Measurements from ENCODE around the gene SHC2.
"Not testable (repeated sequence)": the region's sequence is repeated elsewhere in the genome, so short reads cannot be mapped to it uniquely, and the experiment has no call there.

SHC2 gene

GRCh38 chr19:386632-387301 lies 74.1 kb downstream of the SHC2 start:
- DNase-seq: not testable (repeated sequence)

GRCh38 chr19:386189-386588 lies 74.6 kb downstream of the SHC2 start:
- DNase-seq: not testable (repeated sequence)

GRCh38 chr19:384799-385169 lies 76.0 kb downstream of the SHC2 start:
- peak in 1 of 2 experiments; percentile 11 for DNase-seq

- DNase-seq: no peak
These were observed 76.7 kb downstream of the SHC2 start for GRCh38 chr19:383922-384798.

- DNase-seq: no peak
These were observed 77.8 kb downstream of the SHC2 start for GRCh38 chr19:383040-383439.

- DNase-seq: peak in 1 of 2 experiments; percentile 71
These were observed 78.3 kb downstream of the SHC2 start for GRCh38 chr19:382578-382977.

- peak in 1 of 2 experiments; percentile 46 for DNase-seq
These were observed 78.9 kb downstream of the SHC2 start for GRCh38 chr19:381901-382300.

- DNase-seq: not testable (repeated sequence)
These were observed 80.1 kb downstream of the SHC2 start for GRCh38 chr19:380618-381219.

GRCh38 chr19:379796-380195 lies 81.0 kb downstream of the SHC2 start:
- DNase-seq: no peak

GRCh38 chr19:378706-379105 lies 82.1 kb downstream of the SHC2 start:
- DNase-seq: no peak

GRCh38 chr19:377801-378581 lies 82.8 kb downstream of the SHC2 start:
- no peak for DNase-seq

- no peak for DNase-seq
These were observed 84.7 kb downstream of the SHC2 start for GRCh38 chr19:376111-376470.

- no peak for DNase-seq
These were observed 85.3 kb downstream of the SHC2 start for GRCh38 chr19:375395-376110.

GRCh38 chr19:374886-375235 lies 86.0 kb downstream of the SHC2 start:
- no peak for DNase-seq

- DNase-seq: no peak
These were observed 86.5 kb downstream of the SHC2 start for GRCh38 chr19:374183-374885.

GRCh38 chr19:373391-374182 lies 87.2 kb downstream of the SHC2 start:
- no peak for DNase-seq

- DNase-seq: no peak
These were observed 88.4 kb downstream of the SHC2 start for GRCh38 chr19:372306-372890.

- no peak for DNase-seq
These were observed 89.2 kb downstream of the SHC2 start for GRCh38 chr19:371501-372168.

GRCh38 chr19:370641-371330 lies 90.0 kb downstream of the SHC2 start:
- DNase-seq: no peak
